DMS114 treated with DMSO at 0.1 percent for 48 hours (cell line): ENCODE results near the gene ESPNL.

Experiments used
- DNase-seq: peaks from one replicate; lab custom pipeline; 2025; ENCODE audit not compliant: unreplicated experiment; lab: John Stamatoyannopoulos, UW

Gene ESPNL

GRCh38 chr2:238155761-238156694, 55.9 kb downstream of the ESPNL start:
- DNase-seq: no peak

GRCh38 chr2:238157506-238158017, 57.4 kb downstream of the ESPNL start:
- no peak for DNase-seq

GRCh38 chr2:238158018-238158508, 57.9 kb downstream of the ESPNL start:
- no peak for DNase-seq

- DNase-seq: no peak
Measured at GRCh38 chr2:238158509-238159070, 58.5 kb downstream of the ESPNL start, which contains the start of gene ERFE. Gene ERFE, plus strand, starts transcription at chr2:238158970. Its CDS starts 38 bp downstream, at chr2:238159008.

GRCh38 chr2:238159071-238159539, 59.0 kb downstream of the ESPNL start:
- DNase-seq: no peak

- no peak for DNase-seq
Measured at GRCh38 chr2:238159661-238160205, 59.6 kb downstream of the ESPNL start.

GRCh38 chr2:238160206-238161129, 60.3 kb downstream of the ESPNL start:
- no peak for DNase-seq

GRCh38 chr2:238161291-238162051, 61.3 kb downstream of the ESPNL start:
- DNase-seq: no peak

- DNase-seq: no peak
Measured at GRCh38 chr2:238162251-238162845, 62.2 kb downstream of the ESPNL start.

- DNase-seq: no peak
Measured at GRCh38 chr2:238162846-238163441, 62.8 kb downstream of the ESPNL start.

GRCh38 chr2:238163481-238164198, 63.5 kb downstream of the ESPNL start:
- DNase-seq: no peak

- no peak for DNase-seq
Measured at GRCh38 chr2:238164906-238165287, 64.8 kb downstream of the ESPNL start.

- no peak for DNase-seq
Measured at GRCh38 chr2:238165288-238165921, 65.3 kb downstream of the ESPNL start.

- no peak for DNase-seq
Measured at GRCh38 chr2:238166391-238167343, 66.5 kb downstream of the ESPNL start.

- no peak for DNase-seq
Measured at GRCh38 chr2:238167344-238167715, 67.2 kb downstream of the ESPNL start.

GRCh38 chr2:238167761-238168160, 67.6 kb downstream of the ESPNL start:
- DNase-seq: no peak
